ENCODE results near the gene DRC7. TPM values are rescaled to one million over a fixed set of nuclear protein-coding genes. Genes with fewer than 3 reads are reported as not detected.

Gene DRC7
- total RNA-seq, 1 donor from 2014 or later = not detected

DNA sequence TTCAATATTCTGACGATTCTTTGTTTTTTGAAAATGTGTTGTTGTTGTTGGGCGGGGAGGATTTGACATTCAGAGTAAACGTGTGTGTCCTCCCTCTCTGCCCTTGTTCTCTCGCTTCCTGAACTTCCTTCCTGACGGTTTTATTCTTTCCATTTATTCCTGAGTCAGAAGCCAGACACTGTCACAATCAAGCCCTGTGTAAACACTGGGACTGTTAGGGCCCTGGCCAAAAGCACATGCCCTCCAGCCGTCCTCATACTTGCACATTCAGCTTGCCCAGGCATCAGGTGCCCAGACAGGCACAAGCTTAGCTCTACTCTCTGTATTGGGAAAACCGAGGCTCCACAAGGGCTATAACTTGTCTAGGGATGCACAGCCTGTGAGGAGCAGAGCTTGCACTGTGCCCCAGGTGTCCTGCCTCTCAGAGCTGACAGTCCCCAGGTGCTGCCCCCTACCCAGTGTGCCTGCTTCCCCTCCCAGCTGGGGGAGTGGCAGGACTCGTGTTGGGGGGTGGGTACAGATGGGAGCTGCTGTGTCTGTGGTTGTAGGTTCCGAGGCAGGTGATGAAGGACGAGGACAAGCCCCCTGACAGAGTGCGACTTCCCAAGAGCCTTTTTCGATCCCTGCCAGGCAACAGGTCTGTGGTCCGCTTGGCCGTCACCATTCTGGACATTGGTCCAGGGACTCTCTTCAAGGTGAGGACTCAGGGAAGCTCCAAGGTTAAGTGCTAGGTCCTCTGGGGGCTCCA lies 16.8 kb upstream of the DRC7 start:
- Mint-ChIP-seq H3K4me1 (peaks cover 1% of the 10 kb centered on the region), H3K27ac (no peak overlapping the region), H3K36me3 (ENCODE audit: low read depth) (no peaks in the 10 kb centered on the region), H3K4me3 (no peak overlapping the region), H3K27me3 (peaks cover 11% of the 10 kb centered on the region), H3K9me3 (no peaks in the 10 kb centered on the region)
- DNase-seq = no peak
- intact Hi-C loops (cut with micrococcal nuclease) = no loop called here

DNA sequence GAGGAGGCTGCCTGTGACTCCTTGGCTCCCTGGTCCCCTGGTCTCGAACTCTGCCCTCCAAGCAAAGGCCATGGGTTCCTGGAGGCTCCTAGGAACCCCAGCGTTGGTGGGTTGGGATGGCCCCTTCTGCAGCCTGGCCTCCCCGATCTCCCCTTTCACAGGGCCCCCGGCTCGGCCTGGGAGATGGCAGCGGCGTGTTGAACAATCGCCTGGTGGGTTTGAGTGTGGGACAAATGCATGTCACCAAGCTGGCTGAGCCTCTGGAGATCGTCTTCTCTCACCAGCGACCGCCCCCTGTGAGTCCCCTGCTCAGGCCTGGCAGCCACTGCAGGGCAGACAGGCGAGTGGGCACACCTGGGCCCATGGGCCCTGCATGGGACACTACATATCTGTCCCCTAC lies 15.6 kb upstream of the DRC7 start:
- no peak overlapping the region for H3K4me3 Mint-ChIP-seq
- peaks cover 1% of the 10 kb centered on the region for H3K4me1 Mint-ChIP-seq
- no peak for DNase-seq
- peaks cover 2% of the 10 kb centered on the region for H3K27me3 Mint-ChIP-seq
- no peaks in the 10 kb centered on the region for H3K9me3 Mint-ChIP-seq
- no peak overlapping the region for H3K27ac Mint-ChIP-seq
- no peaks in the 10 kb centered on the region for H3K36me3 Mint-ChIP-seq (ENCODE audit: low read depth)
- intact Hi-C loops (cut with micrococcal nuclease) = no loop called here

DNA sequence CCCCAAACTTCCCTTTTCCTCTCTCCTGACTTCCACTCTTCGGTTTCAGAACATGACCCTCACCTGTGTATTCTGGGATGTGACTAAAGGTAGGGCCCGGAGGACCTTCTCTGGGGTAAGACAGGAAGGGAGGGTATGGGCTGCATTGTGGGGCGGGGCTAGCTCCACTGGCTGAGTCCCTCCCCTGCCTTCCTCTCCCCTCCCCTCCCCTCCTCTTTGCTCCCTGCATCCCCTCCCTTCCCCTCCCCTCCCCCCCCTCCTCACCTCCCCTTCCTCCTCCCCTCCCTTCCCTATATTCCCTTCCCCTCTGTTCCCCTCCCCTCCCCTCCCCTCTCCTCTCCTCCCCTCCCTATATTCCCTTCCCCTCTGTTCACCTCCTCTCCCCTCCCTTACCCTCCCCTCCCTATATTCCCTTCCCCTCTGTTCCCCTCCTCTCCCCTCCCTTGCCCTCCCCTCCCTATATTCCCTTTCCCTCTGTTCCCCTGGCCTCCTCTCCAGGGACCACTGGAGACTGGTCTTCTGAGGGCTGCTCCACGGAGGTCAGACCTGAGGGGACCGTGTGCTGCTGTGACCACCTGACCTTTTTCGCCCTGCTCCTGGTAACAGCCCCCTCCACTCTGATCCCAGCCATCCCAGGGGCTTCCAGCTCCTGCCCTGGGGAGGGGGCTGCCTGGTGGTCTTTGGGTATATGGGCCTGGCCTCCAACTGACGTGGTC lies 14.7 kb upstream of the DRC7 start:
- Mint-ChIP-seq H3K4me1 (peaks cover 1% of the 10 kb centered on the region), H3K27me3 (peaks cover 1% of the 10 kb centered on the region), H3K36me3 (ENCODE audit: low read depth) (no peaks in the 10 kb centered on the region), H3K27ac (no peak overlapping the region), H3K9me3 (no peaks in the 10 kb centered on the region), H3K4me3 (no peak overlapping the region)
- intact Hi-C loops (cut with micrococcal nuclease) = no loop called here
- no peak for DNase-seq

- Mint-ChIP-seq H3K27ac (no peak overlapping the region), H3K36me3 (ENCODE audit: low read depth) (no peaks in the 10 kb centered on the region), H3K4me3 (no peak overlapping the region), H3K4me1 (peaks cover 1% of the 10 kb centered on the region), H3K27me3 (peaks cover 1% of the 10 kb centered on the region), H3K9me3 (no peaks in the 10 kb centered on the region)
- no peak for DNase-seq
- intact Hi-C loops (cut with micrococcal nuclease) = no loop called here
These were observed 13.7 kb upstream of the DRC7 start for GRCh38 chr16:57680842-57681375.

DNA sequence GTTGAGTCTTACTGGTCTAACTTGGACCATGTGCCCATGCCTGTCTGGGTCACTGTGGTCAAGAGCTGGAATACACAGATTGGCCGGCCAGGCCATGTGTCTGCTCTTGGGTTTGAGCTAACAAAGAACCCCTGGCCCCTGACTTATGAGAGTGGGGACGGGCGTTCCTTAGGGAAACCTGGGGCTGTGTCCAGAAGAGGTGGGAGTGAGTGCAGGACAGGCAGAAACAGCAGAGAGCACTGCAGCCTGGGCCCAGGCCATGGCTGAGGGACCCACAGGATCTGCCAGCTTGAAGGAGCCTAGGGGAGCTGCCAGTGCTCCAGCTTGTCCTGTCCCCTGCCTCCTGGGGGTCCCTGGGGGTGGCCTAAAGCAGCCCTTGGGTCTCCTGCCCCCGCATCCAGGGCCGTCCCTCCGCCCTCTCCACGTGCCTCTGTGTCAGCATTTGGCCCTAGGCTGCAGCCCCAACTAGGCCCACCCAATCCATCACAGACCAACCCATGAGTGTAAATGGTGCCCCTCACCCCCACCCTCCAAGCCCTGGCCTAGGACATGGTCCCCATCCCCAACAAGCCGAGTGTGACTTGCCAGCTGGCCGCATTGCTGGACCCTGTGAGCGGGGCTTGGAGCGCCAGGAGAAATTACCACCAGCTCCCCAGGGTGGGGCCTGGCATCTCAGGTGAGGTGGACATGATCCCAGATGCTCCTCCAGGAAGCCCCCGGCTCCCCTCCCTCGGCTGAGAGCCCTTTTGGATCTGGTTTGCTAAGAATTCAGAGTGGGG lies 12.5 kb upstream of the DRC7 start:
- no peak for DNase-seq
- Mint-ChIP-seq H3K4me1 (peaks cover 1% of the 10 kb centered on the region), H3K4me3 (no peak overlapping the region), H3K9me3 (no peaks in the 10 kb centered on the region), H3K36me3 (ENCODE audit: low read depth) (no peaks in the 10 kb centered on the region), H3K27me3 (peaks cover 3% of the 10 kb centered on the region), H3K27ac (no peak overlapping the region)
- intact Hi-C loops (cut with micrococcal nuclease) = no loop called here

DNA sequence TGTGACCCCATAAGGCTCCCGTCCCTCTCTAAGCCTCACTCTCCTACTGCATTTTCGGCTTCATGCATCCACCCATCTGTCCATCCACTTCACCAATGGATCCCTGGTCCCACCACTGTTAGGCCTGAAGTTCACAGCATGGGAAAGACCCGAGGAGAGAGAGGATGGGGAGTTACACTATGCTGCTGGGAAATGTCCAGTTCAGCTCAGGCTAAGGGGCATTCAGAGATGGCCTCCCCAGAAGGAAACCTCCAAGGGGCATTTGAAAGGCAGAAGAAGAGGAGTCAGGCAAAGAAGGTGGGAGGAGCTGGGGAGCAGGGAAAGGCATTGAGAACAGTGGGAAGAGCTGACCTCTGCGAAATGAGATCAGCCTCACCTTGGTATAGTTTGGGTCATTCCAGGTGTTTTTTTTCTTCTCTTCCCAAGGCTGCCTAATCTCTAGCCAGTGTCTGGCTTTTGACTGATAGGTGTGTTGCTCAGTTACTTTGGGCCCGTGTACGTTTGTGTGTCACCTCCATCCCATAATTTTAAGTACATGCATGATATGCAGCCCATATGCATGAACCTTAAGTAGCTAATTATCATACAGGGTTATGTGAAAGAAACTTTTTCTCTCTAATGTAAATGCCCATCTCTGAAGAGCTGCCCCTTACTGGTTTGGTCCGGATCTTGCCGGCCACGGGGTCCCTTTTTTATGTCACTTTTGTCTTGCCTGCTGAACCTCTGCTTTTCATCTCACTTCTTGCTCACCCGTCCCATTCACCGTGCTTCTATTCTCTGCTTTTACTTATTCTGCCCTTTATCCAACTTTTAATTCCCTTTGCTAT lies 11.6 kb upstream of the DRC7 start:
- Mint-ChIP-seq H3K27me3 (peaks cover 3% of the 10 kb centered on the region), H3K4me1 (peaks cover 1% of the 10 kb centered on the region), H3K36me3 (ENCODE audit: low read depth) (no peaks in the 10 kb centered on the region), H3K27ac (no peak overlapping the region), H3K9me3 (no peaks in the 10 kb centered on the region), H3K4me3 (no peak overlapping the region)
- no peak for DNase-seq
- intact Hi-C loops (cut with micrococcal nuclease) = no loop called here

DNA sequence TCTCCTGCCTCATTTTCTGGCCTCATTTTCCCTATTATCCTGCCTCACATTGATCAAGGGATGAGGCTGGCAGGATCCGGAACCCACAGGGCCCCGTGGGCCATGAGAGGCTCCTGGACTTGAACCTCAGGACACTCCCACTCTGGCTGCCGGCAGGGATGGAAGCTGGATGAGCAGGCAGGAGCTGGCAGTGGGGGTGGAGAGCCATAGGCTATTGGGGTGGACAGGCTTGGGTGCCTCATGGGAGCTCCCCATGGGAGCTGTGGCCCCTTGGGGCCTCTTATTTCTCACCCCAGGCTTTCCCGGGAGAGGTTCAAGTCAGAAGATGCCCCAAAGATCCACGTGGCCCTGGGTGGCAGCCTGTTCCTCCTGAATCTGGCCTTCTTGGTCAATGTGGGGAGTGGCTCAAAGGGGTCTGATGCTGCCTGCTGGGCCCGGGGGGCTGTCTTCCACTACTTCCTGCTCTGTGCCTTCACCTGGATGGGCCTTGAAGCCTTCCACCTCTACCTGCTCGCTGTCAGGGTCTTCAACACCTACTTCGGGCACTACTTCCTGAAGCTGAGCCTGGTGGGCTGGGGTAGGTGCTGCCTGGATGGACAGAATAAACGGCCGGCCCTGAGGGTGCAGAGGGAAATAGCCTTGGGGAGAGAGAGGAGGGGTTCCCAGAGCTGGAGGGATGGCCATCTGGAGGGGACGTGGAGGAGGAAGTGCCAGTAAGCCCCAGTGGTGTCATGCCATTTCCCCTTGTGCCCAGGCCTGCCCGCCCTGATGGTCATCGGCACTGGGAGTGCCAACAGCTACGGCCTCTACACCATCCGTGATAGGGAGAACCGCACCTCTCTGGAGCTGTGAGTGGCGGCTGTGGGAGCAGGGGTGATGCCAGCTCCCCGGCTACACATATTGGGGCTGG lies 10.7 kb upstream of the DRC7 start:
- intact Hi-C loops (cut with micrococcal nuclease) = no loop called here
- DNase-seq = no peak
- Mint-ChIP-seq H3K36me3 (ENCODE audit: low read depth) (no peaks in the 10 kb centered on the region), H3K27me3 (peaks cover 3% of the 10 kb centered on the region), H3K4me3 (no peak overlapping the region), H3K9me3 (no peaks in the 10 kb centered on the region), H3K4me1 (peaks cover 6% of the 10 kb centered on the region), H3K27ac (no peak overlapping the region)

- no peak for DNase-seq
- Mint-ChIP-seq H3K4me3 (no peak overlapping the region), H3K9me3 (no peaks in the 10 kb centered on the region), H3K4me1 (peaks cover 14% of the 10 kb centered on the region), H3K27me3 (peaks cover 3% of the 10 kb centered on the region), H3K27ac (no peak overlapping the region), H3K36me3 (ENCODE audit: low read depth) (no peaks in the 10 kb centered on the region)
- intact Hi-C loops (cut with micrococcal nuclease) = no loop called here
These were observed 9.8 kb upstream of the DRC7 start for GRCh38 chr16:57684626-57685358.

DNA sequence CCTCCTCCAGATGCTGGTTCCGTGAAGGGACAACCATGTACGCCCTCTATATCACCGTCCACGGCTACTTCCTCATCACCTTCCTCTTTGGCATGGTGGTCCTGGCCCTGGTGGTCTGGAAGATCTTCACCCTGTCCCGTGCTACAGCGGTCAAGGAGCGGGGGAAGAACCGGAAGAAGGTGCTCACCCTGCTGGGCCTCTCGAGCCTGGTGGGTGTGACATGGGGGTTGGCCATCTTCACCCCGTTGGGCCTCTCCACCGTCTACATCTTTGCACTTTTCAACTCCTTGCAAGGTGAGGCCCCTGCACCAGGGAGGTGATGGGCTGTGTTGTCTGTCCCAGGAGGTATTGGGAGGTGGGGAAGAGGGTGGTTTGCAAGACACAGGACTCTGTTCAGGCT lies 9.0 kb upstream of the DRC7 start:
- Mint-ChIP-seq H3K36me3 (ENCODE audit: low read depth) (no peaks in the 10 kb centered on the region), H3K27ac (no peak overlapping the region), H3K4me1 (peaks cover 22% of the 10 kb centered on the region), H3K9me3 (no peaks in the 10 kb centered on the region), H3K4me3 (no peak overlapping the region), H3K27me3 (peaks cover 1% of the 10 kb centered on the region)
- intact Hi-C loops (cut with micrococcal nuclease) = no loop called here
- no peak for DNase-seq

GRCh38 chr16:57686577-57686976 lies 8.0 kb upstream of the DRC7 start:
- Mint-ChIP-seq H3K9me3 (no peaks in the 10 kb centered on the region), H3K27me3 (peaks cover 1% of the 10 kb centered on the region), H3K4me3 (no peak overlapping the region), H3K27ac (no peak overlapping the region), H3K36me3 (ENCODE audit: low read depth) (no peaks in the 10 kb centered on the region), H3K4me1 (peaks cover 27% of the 10 kb centered on the region)
- DNase-seq = no peak
- intact Hi-C loops (cut with micrococcal nuclease) = no loop called here

GRCh38 chr16:57687363-57687929 lies 7.2 kb upstream of the DRC7 start:
- no peaks in the 10 kb centered on the region for H3K36me3 Mint-ChIP-seq (ENCODE audit: low read depth)
- intact Hi-C loops (cut with micrococcal nuclease) = no loop called here
- DNase-seq = no peak
- peaks cover 27% of the 10 kb centered on the region for H3K4me1 Mint-ChIP-seq
- peaks cover 5% of the 10 kb centered on the region for H3K27me3 Mint-ChIP-seq
- no peaks in the 10 kb centered on the region for H3K9me3 Mint-ChIP-seq
- H3K27ac Mint-ChIP-seq = no peak overlapping the region
- H3K4me3 Mint-ChIP-seq = no peak overlapping the region

DNA sequence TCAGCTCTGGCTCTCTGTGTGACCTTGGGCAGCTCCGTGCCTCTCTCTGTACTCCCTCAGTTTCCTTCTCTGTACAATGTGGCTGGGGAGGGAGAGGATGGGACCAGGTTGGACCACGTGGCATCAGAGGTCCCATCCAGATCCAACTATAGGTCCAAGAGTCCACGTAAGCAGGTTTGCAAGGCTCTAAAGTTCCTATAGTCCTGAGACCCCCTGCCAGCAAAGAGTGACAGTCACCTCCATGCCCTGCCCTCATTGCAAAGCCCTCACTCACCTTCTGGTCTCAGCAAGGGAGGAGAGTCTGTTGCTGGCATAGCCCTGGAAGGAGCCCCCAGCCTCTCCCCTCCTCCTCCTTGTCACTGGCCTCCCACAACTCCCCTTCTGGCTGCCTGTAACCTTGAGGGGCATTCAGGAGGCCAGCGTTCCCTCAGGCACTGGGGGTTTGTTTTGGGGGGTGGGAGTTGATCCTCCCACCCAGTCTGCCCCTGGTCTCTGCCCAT lies 6.1 kb upstream of the DRC7 start:
- Mint-ChIP-seq H3K27ac (peak overlapping the region; percentile 79), H3K36me3 (ENCODE audit: low read depth) (no peaks in the 10 kb centered on the region), H3K4me3 (no peak overlapping the region), H3K9me3 (no peaks in the 10 kb centered on the region), H3K27me3 (peaks cover 9% of the 10 kb centered on the region), H3K4me1 (peaks cover 27% of the 10 kb centered on the region)
- DNase-seq = no peak
- intact Hi-C loops (cut with micrococcal nuclease) = no loop called here

All from activated CD4-positive, alpha-beta T cell treated with anti-CD3 and anti-CD28 coated beads, Interleukin-2, amount 10 ng/mL, durations not matched to agents 24 days and 14 days (primary cell).